HG02973 (cell line): Measurements from ENCODE around the gene CRABP2.
A peak's percentile ranks its signal among the peaks of the same experiment; 100 is the strongest.

ENCODE experiments used
- ATAC-seq: cut with Tn5 transposase; IDR thresholded peaks from one replicate; pipeline ENCODE4 v1.9.1; 2021; ENCODE audit warnings: moderate library complexity; ENCODE audit not compliant: unreplicated experiment

CRABP2 gene

DNA sequence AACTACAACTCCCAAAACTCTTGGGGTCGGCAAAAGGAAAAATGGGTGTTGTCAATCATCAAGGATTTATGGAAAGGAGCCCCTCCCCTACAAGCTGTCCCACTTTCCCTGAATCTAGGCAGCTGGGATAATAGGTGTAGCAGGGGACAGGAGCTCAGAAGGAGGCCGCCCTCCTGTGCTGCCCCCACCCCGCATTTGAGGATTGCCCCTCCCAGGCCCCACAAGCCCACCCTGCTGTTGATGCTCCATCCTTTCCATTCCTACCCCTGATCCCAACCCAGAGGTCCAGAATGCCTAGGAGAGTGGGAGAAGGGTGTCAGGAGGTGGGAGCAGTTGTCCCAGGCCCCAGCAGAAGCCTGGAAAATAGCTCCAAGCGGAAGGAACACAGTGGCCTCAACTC, 37.4 kb upstream of the CRABP2 start:
- ATAC-seq = no peak

GRCh38 chr1:156742017-156742416, 36.6 kb upstream of the CRABP2 start:
- ATAC-seq = no peak

GRCh38 chr1:156741481-156741983, 36.1 kb upstream of the CRABP2 start:
- ATAC-seq = no peak

DNA sequence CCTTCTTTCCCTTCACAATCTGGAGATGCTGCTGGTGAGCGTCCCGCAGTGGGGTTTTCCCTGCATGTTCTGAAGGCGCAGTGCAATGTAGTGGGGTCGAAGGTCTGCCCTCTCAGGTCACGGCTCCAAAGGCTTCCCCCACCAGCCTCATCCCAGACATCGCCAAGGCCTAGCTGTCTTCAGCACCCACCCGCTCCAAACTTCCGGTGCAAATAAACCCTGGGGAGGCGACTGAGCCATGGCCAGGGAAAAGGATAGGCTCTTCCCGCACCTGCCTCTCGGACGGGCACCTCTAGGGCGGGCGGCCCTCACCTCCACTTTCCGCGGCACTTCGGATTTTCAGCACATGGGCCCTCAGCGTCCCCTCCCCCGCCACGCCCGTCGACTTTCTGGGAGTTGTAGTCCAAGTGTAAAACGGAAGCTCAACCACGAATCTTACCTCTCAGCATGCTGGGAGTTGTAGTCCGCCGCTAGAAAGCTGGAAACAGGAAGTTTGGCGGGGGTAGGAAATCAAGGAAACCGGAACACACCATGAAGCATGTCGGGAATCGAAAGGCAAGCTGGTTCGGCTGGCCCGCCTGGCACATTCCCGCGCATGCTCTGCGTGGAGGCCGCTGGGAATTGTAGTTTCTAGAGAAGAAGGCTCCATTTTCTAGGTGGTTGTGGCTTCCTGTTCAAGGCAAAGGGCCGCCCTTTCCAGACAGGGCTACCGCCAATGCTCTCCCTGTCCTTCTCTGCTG, 35.5 kb upstream of the CRABP2 start, which contains the start of gene MRPL24:
TSS of gene MRPL24 (minus strand) at position 348 of the 740 bp plus-strand sequence. CDS start 2,384 bp downstream, outside the sequence.
- ATAC-seq = peak; percentile 65

- ATAC-seq = peak; percentile 1
Measured at GRCh38 chr1:156740237-156740740, 34.9 kb upstream of the CRABP2 start.

- no peak for ATAC-seq
Measured at GRCh38 chr1:156738916-156739315, 33.5 kb upstream of the CRABP2 start.

GRCh38 chr1:156738407-156738806, 33.0 kb upstream of the CRABP2 start:
- ATAC-seq = no peak

- no peak for ATAC-seq
Measured at GRCh38 chr1:156733989-156734584, 28.7 kb upstream of the CRABP2 start.

DNA sequence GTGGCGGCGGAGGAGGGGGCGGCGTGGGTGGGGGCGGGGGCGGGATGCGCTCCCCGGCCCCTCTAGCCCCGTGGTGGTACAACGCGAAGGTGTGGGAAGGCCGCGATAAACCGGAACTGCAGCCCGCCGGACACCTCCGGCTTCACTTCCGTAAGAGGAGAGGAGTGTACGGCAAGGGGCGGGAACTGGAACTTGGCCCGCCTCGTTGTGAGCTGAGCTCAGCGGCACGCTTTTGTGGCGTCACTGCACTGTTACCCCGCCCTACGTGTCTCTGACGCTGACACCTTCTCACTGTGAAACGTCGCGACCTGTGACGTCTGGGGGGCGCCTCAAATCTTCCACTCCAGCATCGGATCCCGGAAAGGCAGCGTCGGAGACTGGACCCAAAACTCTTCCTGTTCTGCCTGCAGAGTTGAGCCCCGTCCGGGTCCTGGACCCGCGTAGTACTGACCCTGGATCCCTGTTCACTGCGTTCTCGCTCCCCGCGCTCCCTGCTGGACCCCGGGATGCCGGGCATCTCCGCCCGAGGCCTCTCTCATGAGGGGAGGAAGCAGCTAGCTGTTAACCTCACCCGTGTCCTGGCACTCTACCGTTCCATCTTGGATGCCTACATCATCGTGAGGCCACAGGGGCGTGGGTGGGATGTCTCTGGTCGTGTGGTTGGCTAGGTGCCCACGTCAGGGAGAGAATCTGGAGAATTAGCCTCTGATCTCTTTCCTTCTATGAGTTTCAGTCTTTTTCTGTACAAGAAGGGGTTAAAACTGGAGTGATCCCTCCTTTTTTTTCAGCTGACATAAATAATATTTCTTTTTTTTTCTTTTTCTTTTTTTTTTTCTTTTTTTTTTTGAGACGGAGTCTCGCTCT, 23.4 kb upstream of the CRABP2 start, which contains the start of gene ISG20L2:
TSS of gene ISG20L2 (minus strand) at position 168 of the 864 bp plus-strand sequence. CDS start 1,114 bp downstream, outside the sequence.
- ATAC-seq = peak; percentile 82

- peak; percentile 44 for ATAC-seq
Measured at GRCh38 chr1:156727926-156728598, 22.7 kb upstream of the CRABP2 start, which contains the start of gene METTL25B. TSS of gene METTL25B (plus strand) at chr1:156728469. CDS start at chr1:156729105, 636 bp downstream.

DNA sequence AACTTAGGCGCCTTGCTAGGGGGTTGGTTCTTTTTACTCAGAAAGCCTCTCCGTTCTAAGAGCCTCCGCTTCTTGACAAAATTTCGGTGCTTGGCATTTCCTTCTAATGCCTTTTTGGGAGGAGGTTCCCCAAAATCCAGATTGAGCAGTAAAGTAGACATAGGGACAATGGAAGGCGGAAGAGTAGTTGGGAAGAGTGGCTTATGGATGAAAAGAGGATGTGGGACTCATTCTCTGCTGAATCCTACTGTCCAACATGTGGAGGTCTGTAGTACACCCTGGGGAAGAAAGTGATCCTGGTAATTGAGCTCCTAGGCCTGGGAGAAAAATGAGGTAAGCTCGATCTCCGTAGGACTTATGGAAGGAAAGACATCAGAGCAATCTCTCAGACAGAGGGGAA, 22.1 kb upstream of the CRABP2 start:
- no peak for ATAC-seq

DNA sequence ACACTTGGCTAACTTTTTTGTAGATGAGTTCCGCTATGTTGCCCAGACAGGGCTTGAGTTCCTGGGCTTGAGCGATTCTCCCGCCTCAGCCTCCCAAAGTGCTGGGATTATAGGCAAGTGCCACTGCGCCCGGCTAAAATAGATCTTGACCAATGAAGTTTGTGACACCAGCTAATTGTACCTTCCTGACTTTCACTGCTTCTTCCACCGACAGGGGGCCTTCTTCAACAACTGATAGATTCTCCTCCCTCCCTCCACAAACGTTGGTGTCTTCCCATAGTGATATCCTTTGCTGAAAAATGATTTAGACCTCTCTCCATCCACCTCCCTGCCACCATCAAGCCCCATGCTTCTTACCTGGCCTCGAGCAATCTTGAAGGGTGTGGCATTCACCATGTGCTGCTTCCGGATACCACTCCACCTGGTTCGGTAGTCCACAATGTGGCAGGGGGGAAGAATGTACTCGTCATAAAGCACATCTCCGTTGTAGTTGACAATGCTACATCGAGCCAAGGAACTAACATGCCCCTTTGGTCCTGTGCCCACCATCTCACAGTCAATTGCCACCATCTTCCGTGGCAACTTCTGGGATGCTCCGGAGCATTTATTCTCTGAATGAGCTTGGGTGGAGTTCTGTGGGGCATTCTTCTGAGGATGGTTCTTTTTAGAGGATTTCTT, 21.3 kb upstream of the CRABP2 start:
- no peak for ATAC-seq

DNA sequence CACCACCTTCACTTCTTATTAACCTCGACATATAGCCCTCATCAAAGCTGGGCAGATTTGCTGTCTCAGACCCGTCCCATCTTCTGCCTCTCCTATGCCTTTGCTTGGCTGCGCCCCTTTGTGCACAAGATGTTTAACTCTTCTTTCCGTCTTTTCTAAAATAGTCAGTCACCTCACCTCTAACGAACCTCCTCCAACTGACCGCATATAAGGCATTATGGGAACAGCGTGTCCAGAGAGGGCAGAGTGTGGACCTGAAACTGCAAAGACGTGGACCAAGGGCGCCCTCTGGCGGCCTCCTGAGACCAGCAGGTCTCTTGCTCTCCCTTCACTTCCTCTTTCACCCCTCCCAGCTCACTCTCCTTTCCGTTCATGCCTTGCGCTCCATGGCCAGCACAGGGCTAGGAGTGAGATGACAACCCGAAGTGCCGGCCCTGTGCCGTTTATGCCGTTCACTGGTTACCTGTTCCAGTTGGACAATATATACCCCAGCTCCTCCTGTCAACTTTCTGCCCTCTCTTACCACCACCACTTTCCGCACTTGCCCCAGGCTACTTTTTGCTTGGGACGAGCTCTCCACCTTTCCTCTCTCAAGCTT, 20.4 kb upstream of the CRABP2 start:
- ATAC-seq = no peak

DNA sequence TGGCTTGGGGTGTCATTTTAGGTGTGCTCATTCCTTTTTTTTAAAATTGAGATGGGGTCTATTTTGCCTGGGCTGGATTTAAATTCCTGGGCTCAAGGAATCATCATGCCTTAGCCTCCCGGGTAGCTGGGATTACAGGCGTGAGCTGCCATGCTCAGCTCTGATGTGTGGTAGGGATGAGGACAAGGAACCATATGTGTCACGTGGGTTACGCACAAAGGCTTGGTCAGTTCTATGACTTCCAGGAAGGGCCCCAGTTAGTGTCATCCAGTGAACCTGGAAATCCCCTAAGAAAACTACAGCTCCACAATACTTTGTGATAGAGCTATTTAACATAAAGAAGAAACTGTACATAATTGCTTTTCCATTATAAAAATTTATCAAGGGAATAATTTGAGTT, 16.2 kb upstream of the CRABP2 start:
- no peak for ATAC-seq

- ATAC-seq = no peak
Measured at GRCh38 chr1:156721131-156721530, 15.7 kb upstream of the CRABP2 start.

DNA sequence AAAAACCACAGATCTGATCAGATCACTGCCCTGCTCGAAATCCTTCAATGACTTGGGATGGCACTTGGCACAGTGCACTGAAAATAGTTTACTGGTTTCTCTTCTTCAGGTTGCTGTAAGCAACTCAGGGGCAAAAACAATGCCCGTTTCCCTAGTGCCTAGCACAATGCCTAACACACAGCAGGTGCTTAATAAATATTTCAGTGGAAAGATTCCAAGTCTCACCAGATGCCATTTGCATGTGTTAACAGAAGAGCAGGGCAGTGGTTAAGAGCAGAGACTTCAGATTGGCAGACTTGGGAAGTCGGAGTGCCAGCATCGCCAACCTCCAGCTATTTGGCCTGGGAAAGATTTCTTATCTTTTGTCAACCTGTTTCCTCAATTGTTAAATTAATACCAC, 12.0 kb upstream of the CRABP2 start:
- ATAC-seq = no peak

GRCh38 chr1:156714830-156715229, 9.4 kb upstream of the CRABP2 start:
- ATAC-seq = no peak

- ATAC-seq = no peak
Measured at GRCh38 chr1:156712626-156713025, 7.2 kb upstream of the CRABP2 start.

DNA sequence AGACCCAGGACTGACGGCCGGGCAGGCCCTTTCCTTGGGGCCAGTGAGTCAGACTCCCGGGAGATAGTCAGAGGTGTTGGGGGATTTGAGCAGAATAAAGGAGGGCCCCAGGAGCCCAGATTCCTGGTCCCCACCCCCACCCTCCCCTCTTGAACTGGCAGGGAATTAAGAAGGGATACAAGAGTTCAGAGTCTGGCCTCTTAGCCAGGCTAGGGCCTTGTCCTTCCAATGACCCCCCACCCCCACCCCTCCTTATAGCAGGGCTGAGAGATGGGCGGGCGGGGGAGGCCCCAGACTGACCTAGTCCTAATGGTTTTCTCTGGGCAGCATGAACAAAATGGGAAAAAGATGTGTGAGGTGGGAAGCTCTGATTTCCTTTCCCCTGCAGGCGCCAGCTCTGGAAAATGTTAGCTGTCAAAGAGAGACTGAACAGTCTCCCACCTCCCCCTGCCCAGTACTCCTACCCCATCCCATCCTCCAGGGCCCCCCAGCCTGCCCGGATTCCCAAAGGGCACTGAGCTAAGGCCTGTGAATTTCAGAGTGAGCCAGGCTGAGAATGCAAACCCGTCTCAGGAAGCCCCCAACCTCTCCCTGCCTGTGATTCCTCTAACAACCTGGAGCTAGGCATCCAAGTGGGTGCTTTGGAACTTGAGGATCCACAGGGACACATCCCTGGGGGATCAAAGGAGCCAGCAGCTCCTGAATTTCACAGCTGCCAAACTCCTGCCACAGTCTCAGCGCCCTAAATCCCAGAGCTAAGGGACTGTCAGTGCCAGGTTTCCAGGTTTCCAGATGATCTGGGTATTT, 5.8 kb upstream of the CRABP2 start:
- no peak for ATAC-seq
